Astrocyte (in vitro differentiated cells and primary cell): ENCODE results near the gene MYLK3. TPM values are rescaled to one million over a fixed set of nuclear protein-coding genes. Genes with fewer than 3 reads are reported as not detected.

Experiments
- DNase-seq: peaks from one replicate; pipeline ENCODE4 v3.0.0-alpha.2; 2010; ENCODE audit warnings: low read depth
- FAIRE-seq: peaks from 2 replicates; lab custom pipeline; 2011; peaks lifted over from hg19 to GRCh38; lab: Jason Lieb, UNC
- H2AFZ ChIP-seq: 2 replicates; pipeline ENCODE4 v1.6.0; 2012; ENCODE audit warnings: low read depth, low read length, inconsistent platforms
- H3K27ac ChIP-seq: 2 replicates; pipeline ENCODE4 v1.5.1; 2011; ENCODE audit warnings: low read depth, low read length, inconsistent platforms
- H3K27me3 ChIP-seq: 2 replicates; pipeline ENCODE4 v1.6.0; 2011; ENCODE audit warnings: low read length, inconsistent platforms; ENCODE audit not compliant: insufficient read depth
- H3K36me3 ChIP-seq: 2 replicates; pipeline ENCODE4 v1.5.1; 2011; ENCODE audit warnings: low read length, inconsistent platforms; ENCODE audit not compliant: insufficient read depth
- H3K4me1 ChIP-seq: 2 replicates; pipeline ENCODE4 v1.5.1; 2011; ENCODE audit warnings: low read length, inconsistent platforms; ENCODE audit not compliant: insufficient read depth
- H3K4me2 ChIP-seq: 2 replicates; pipeline ENCODE4 v1.6.0; 2012; ENCODE audit warnings: low read length, inconsistent platforms
- H3K4me3 ChIP-seq: 2 replicates; pipeline ENCODE4 v1.5.1; 2011; ENCODE audit warnings: low read depth, mild to moderate bottlenecking, low read length, inconsistent platforms; ENCODE audit not compliant: insufficient read depth
- H3K79me2 ChIP-seq: 2 replicates; pipeline ENCODE4 v1.6.0; 2012; ENCODE audit warnings: mild to moderate bottlenecking, low read length, inconsistent platforms; ENCODE audit not compliant: insufficient read depth
- H3K9ac ChIP-seq: 2 replicates; pipeline ENCODE4 v1.6.0; 2012; ENCODE audit warnings: mild to moderate bottlenecking, low read length, inconsistent platforms
- H3K9me3 ChIP-seq: 2 replicates; pipeline ENCODE4 v1.5.1; 2012; ENCODE audit warnings: low read depth, mild to moderate bottlenecking, low read length, inconsistent platforms; ENCODE audit not compliant: insufficient read depth
- H4K20me1 ChIP-seq: 2 replicates; pipeline ENCODE4 v1.6.0; 2012; ENCODE audit warnings: low read length, inconsistent platforms; ENCODE audit not compliant: insufficient read depth
- H3K27ac Mint-ChIP-seq: one replicate; pipeline ENCODE4 v1.8.0; 2021; ENCODE audit warnings: mild to moderate bottlenecking, mixed read lengths; ENCODE audit not compliant: unreplicated experiment
- H3K27me3 Mint-ChIP-seq: one replicate; pipeline ENCODE4 v1.8.0; 2021; ENCODE audit warnings: low read depth, mixed read lengths; ENCODE audit not compliant: unreplicated experiment
- H3K36me3 Mint-ChIP-seq: one replicate; pipeline ENCODE4 v1.8.0; 2021; ENCODE audit warnings: low read depth, mixed read lengths; ENCODE audit not compliant: unreplicated experiment
- H3K4me1 Mint-ChIP-seq: one replicate; pipeline ENCODE4 v1.8.0; 2021; ENCODE audit warnings: low read depth, mixed read lengths; ENCODE audit not compliant: unreplicated experiment
- H3K4me3 Mint-ChIP-seq: one replicate; pipeline ENCODE4 v1.8.0; 2021; ENCODE audit warnings: mild to moderate bottlenecking, moderate library complexity, mixed read lengths; ENCODE audit not compliant: unreplicated experiment
- H3K9me3 Mint-ChIP-seq: one replicate; pipeline ENCODE4 v1.8.0; 2021; ENCODE audit warnings: mild to moderate bottlenecking, mixed read lengths; ENCODE audit not compliant: unreplicated experiment
- CTCF ChIP-seq: IDR thresholded peaks from 2 replicates; pipeline ENCODE4 v1.5.1; 2011; ENCODE audit warnings: low read depth, mild to moderate bottlenecking, inconsistent platforms, low read length, moderate library complexity; ENCODE audit not compliant: insufficient read depth
- EZH2 ChIP-seq: IDR thresholded peaks from 2 replicates; pipeline ENCODE4 v1.6.1; 2012; ENCODE audit warnings: mild to moderate bottlenecking, low read length, inconsistent platforms; ENCODE audit not compliant: insufficient read depth
- total RNA-seq: library from RNA; stranded (reverse); gene quantifications from 2 replicates; pipeline ENCODE4 v1.2.1, GENCODE V29; 2021

The MYLK3 gene
- total RNA-seq, 1 donor from 2014 or later, result 1.3 TPM

DNA sequence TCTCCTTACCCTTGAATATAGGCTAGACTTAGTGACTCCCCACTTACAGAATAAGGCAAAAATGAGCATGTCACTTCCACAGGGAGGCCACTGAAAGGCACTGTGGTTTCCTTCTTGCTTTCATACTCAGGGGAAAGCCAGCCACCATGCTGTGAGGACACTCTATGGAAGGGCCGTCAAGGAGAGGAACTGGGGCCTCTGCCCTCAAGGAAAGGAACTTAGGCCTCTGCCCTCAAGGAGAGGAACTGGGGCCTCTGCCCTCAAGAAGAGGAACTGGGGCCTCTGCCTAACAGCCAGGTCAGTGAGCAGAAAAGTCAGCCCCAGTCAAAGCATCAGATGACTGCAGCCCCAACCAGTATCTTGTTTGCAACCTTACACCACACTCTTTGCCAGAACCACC is 89.2 kb downstream of the MYLK3 start:
- FAIRE-seq (no peak), DNase-seq (no peak)
- Mint-ChIP-seq H3K27ac (no peak overlapping the region), H3K36me3 (peaks cover 10% of the 10 kb centered on the region), H3K4me3 (no peak overlapping the region), H3K4me1 (no peaks in the 10 kb centered on the region), H3K9me3 (no peaks in the 10 kb centered on the region), H3K27me3 (no peaks in the 10 kb centered on the region)
- no peak overlapping the region for H3K27ac ChIP-seq
- H3K4me2 ChIP-seq, result no peak overlapping the region
- no peaks in the 10 kb centered on the region for H3K4me1 ChIP-seq
- no peaks in the 10 kb centered on the region for H3K9me3 ChIP-seq
- H3K36me3 ChIP-seq, result peaks cover 36% of the 10 kb centered on the region
- no peaks in the 10 kb centered on the region for H3K27me3 ChIP-seq
- H4K20me1 ChIP-seq, result no peaks in the 10 kb centered on the region
- H3K9ac ChIP-seq, result no peak overlapping the region
- TF ChIP-seq CTCF (no peak), EZH2 (no peak)
- no peak overlapping the region for H3K4me3 ChIP-seq
- no peaks in the 10 kb centered on the region for H3K79me2 ChIP-seq
- no peak overlapping the region for H2AFZ ChIP-seq

Other genes starting within 250 kb of the MYLK3 start
- 2.1 and 3.4 TPM in 2 replicates for gene SHCBP1, start 127.0 kb downstream of the MYLK3 start, total RNA-seq
- 135 and 137 TPM in 2 replicates for gene VPS35, start 59.2 kb downstream of the MYLK3 start, total RNA-seq
- 11.4 and 16.9 TPM in 2 replicates for gene ORC6, start 58.7 kb downstream of the MYLK3 start, total RNA-seq
- 20.5 and 25.0 TPM in 2 replicates for gene C16orf87, start 82.8 kb upstream of the MYLK3 start, total RNA-seq
- gene GPT2, start 136.0 kb upstream of the MYLK3 start, total RNA-seq, result 70.2 and 75.7 TPM in 2 replicates
- 65.9 and 76.1 TPM in 2 replicates for gene DNAJA2, start 225.3 kb upstream of the MYLK3 start, total RNA-seq